Chondrocyte (in vitro differentiated cells): ENCODE results near the gene ZC2HC1C. TPM values are rescaled to one million over a fixed set of nuclear protein-coding genes. Genes with fewer than 3 reads are reported as not detected.
"Not testable (repeated sequence)": the region's sequence is repeated elsewhere in the genome, so short reads cannot be mapped to it uniquely, and the experiment has no call there.

Source experiments
- DNase-seq: peaks from one replicate; pipeline ENCODE4 v3.0.0; 2021; ENCODE audit warnings: mixed read lengths, low spot score
- H3K27ac Mint-ChIP-seq: one replicate; pipeline ENCODE4 v1.8.0; 2021; ENCODE audit warnings: mild to moderate bottlenecking, moderate library complexity, mixed read lengths; ENCODE audit not compliant: unreplicated experiment
- H3K27me3 Mint-ChIP-seq: 2 replicates; pipeline ENCODE4 v1.8.0; 2021; ENCODE audit warnings: low read depth, mixed read lengths
- H3K36me3 Mint-ChIP-seq: 2 replicates; pipeline ENCODE4 v1.8.0; 2021; ENCODE audit warnings: low read depth, mixed read lengths
- H3K4me1 Mint-ChIP-seq: 2 replicates; pipeline ENCODE4 v1.8.0; 2021; ENCODE audit warnings: low read depth, mild to moderate bottlenecking, mixed read lengths
- H3K4me3 Mint-ChIP-seq: one replicate; pipeline ENCODE4 v1.8.0; 2021; ENCODE audit warnings: mild to moderate bottlenecking, moderate library complexity, mixed read lengths; ENCODE audit not compliant: unreplicated experiment
- H3K9me3 Mint-ChIP-seq: 2 replicates; pipeline ENCODE4 v1.8.0; 2021; ENCODE audit warnings: low read depth, mixed read lengths
- total RNA-seq: library from RNA; stranded (reverse); gene quantifications from 3 replicates; pipeline ENCODE4 v1.2.1, GENCODE V29; 2021
- TF ChIP-seq, protein P1 (sequence below): fragments of 200-600 bp; sonication (generic); IDR thresholded peaks from 2 replicates; pipeline ENCODE4 v1.5.0; 2021; ENCODE audit warnings: antibody characterized with exemption, mild to moderate bottlenecking, moderate library complexity

ZC2HC1C gene
- total RNA-seq, 1 donor from 2014 or later, result 0.62 TPM

DNA sequence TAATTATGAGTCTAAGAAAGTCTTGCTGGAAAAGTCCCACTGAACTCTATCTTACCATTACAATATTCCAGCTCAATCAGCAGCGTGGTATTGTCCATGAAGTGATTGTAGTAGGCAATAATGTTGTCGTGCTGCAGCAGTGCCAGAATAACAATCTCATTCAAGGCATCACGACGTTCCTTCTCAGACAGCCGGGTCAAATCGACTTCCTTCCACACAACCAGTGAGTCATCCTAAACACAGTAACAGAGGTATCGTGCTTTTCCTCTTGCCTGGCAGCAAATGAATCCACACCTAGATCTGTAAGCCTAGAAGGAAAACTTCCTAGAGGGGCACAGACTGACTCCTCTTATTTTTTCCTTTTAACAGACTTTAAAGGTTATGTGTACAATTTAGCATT lies 54.5 kb downstream of the ZC2HC1C start:
- TF ChIP-seq, protein P1, sequence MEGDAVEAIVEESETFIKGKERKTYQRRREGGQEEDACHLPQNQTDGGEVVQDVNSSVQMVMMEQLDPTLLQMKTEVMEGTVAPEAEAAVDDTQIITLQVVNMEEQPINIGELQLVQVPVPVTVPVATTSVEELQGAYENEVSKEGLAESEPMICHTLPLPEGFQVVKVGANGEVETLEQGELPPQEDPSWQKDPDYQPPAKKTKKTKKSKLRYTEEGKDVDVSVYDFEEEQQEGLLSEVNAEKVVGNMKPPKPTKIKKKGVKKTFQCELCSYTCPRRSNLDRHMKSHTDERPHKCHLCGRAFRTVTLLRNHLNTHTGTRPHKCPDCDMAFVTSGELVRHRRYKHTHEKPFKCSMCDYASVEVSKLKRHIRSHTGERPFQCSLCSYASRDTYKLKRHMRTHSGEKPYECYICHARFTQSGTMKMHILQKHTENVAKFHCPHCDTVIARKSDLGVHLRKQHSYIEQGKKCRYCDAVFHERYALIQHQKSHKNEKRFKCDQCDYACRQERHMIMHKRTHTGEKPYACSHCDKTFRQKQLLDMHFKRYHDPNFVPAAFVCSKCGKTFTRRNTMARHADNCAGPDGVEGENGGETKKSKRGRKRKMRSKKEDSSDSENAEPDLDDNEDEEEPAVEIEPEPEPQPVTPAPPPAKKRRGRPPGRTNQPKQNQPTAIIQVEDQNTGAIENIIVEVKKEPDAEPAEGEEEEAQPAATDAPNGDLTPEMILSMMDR, result no peak
- Mint-ChIP-seq H3K27me3 (no peaks in the 10 kb centered on the region), H3K4me3 (no peak overlapping the region), H3K4me1 (peaks cover 39% of the 10 kb centered on the region), H3K36me3 (peaks cover 7% of the 10 kb centered on the region), H3K27ac (peak overlapping the region; percentile 55), H3K9me3 (no peaks in the 10 kb centered on the region)
- DNase-seq, result no peak

DNA sequence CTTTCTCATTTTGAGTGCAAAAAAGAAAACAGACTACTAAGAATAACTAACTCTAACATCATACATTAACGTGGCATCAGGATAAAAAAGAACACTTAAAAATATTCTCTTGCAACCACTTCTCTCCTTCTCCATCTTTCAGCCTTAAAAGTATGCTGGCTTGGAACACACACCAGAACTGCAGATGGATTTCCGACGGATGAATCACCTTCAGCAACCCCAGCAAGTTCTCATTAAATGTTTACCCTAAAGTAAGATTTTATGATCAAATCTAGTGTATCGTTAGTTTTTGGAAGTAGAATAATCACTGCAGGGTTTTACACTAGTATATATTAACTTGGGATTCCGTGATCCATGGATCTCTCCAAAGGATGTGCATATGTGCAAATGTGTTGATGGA lies 56.2 kb downstream of the ZC2HC1C start:
- TF ChIP-seq, protein P1, result no peak
- Mint-ChIP-seq H3K4me1 (peaks cover 39% of the 10 kb centered on the region), H3K9me3 (no peaks in the 10 kb centered on the region), H3K4me3 (peak overlapping the region; percentile 87), H3K27ac (peak overlapping the region; percentile 97), H3K27me3 (no peaks in the 10 kb centered on the region), H3K36me3 (peaks cover 1% of the 10 kb centered on the region)
- DNase-seq, result no peak

DNA sequence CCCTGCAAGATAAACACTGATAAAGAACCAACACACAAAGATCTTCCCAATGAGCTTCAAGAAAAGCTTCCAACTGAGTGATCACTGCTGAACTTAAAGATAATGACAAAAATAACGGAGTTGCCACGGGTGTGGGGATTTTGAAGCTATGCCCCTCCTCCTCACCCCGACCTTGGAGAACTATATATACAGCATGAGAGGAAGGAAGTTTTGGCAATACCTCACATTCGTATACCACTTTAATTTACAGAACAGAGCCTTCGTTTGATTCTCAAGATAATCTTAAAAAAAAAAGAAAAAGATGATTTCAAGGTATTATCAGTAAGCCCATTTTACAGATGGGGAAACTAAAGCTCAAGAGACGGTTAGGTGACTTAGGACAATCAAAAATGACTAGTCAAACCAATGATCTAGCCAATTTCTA lies 56.7 kb downstream of the ZC2HC1C start:
- Mint-ChIP-seq H3K27me3 (no peaks in the 10 kb centered on the region), H3K4me1 (peaks cover 39% of the 10 kb centered on the region), H3K27ac (peak overlapping the region; percentile 97)

DNA sequence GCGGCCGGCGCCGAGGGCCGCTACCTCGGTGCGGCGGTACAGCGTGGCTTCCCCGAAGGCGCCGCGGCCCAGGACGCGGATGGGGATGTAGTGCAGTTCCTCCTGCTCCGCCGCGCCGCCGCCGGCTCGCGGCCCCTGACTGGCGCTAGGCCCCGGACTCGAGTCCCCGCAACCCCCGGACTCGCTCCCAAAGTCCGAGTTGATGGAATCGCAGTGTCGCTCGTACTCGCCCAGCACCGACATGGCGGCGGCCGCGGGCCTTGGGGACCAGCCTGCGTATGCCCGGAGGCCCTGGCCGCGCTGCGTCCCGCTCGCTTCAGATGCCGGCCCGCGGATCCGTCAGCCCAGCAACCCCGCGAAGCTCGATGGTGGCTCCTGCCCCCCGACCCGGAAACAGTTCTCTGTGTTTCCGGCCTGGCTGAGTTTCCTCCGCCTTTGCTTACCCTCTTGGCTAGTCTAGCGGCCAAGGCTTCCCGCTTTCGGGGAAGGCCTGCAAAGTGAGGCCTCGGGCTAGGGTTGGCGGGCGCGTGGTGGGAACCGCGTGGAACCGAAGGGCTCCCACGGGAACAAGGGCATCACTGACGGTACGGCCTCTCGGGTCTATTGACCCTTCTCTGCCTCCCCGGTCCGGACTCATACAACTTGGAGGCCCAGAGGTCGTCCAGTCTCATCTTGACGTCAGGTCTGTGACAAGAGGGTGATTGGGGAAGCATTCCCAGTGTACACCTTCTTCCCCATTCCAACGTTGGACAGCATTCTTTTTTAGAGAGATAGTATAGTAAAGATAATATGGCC lies 57.4 kb downstream of the ZC2HC1C start, which contains the start of gene NEK9:
Gene NEK9 (minus strand): TSS at position 370 of the 795 bp plus-strand sequence. CDS start 127 bp downstream, at position 243.
- Mint-ChIP-seq H3K27me3 (no peaks in the 10 kb centered on the region), H3K27ac (peak within 1 kb of the TSS; percentile 97), H3K4me1 (peaks cover 39% of the 10 kb centered on the region), H3K9me3 (no peaks in the 10 kb centered on the region), H3K4me3 (peak within 1 kb of the TSS; percentile 87), H3K36me3 (peaks cover 3% of the 10 kb centered on the region)
- peak; percentile 94 for DNase-seq
- TF ChIP-seq, protein P1, result peak; percentile 38

More for the DNA sequence above, 56.7 kb downstream of the ZC2HC1C start:
- TF ChIP-seq, protein P1, result no peak
- no peak for DNase-seq
- Mint-ChIP-seq H3K36me3 (peaks cover 3% of the 10 kb centered on the region), H3K9me3 (no peaks in the 10 kb centered on the region), H3K4me3 (peak overlapping the region; percentile 87)

DNA sequence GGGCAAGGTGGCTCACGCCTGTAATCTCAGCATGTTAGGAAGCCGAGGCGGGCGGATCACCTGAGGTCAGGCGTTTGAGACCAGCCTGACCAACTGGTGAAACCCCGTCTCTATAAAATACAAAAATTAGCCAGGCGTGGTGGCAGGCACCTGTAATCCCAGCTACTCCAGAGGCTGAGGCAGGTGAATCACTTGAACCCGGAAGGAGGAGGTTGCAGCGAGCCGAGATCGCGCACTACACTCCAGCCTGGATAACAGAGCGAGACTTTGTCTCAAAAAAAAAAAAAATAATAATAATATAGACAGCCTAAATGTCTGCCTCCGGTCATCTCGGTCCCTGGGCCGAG lies 58.0 kb downstream of the ZC2HC1C start:
- H3K4me1 Mint-ChIP-seq, result peaks cover 41% of the 10 kb centered on the region
- peak overlapping the region; percentile 87 for H3K4me3 Mint-ChIP-seq
- not testable (repeated sequence) for H3K27me3 Mint-ChIP-seq, H3K36me3 Mint-ChIP-seq, H3K9me3 Mint-ChIP-seq, DNase-seq
- H3K27ac Mint-ChIP-seq, result peak overlapping the region; percentile 97
